IPS-NIHi11 (cell line): ENCODE data around the gene FOXL3.
"Not testable (repeated sequence)": the region's sequence is repeated elsewhere in the genome, so short reads cannot be mapped to it uniquely, and the experiment has no call there.

Source experiments
- DNase-seq: peaks from one replicate; pipeline ENCODE4 v3.0.0; 2012; ENCODE audit warnings: mixed read lengths, low spot score

Gene FOXL3

DNA sequence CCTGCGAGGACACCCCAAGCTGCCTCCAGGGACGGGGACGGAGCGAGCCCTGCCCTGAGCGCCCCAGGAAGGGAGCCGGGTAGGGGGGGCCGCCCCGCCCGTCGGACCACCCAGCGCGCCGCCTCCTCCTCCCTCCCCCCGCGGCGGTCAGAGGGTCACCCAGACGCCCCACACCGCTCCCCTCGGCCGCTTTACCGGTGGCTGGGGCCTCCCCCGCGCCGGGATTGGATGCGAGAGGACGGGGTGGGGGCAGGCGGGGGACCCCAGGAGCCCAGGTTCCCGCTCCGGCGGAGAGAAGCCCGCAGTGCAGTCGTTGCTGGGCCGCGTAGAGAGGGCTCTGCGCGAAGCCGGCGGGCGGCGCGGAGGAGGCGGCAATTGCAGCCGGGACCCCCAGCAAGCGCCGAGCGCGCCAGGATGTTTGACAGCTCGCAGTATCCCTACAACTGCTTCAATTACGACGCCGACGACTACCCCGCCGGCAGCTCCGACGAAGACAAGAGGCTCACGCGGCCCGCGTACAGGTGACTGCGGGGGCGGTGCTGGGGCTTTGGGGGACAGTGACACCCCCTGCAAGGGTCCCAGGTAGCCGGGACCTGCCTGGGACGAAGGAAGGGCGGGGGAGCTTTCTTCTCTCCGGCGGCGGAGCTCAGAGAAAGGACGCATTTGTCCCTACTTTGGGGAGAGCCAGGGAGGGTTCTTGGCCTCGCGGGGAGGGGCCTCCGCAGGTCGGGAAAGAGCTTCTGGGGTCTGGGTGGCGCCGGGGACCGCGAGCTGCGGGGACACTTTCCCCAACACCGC is at the start of gene FOXL3:
Gene FOXL3, plus strand, starts transcription at position 415 of the 798 bp plus-strand sequence. Its CDS starts 0 bp downstream, at position 415.
- DNase-seq = no peak

- no peak for DNase-seq
Measured at GRCh38 chr7:240887-241421, 49.0 kb upstream of the FOXL3 start.

DNA sequence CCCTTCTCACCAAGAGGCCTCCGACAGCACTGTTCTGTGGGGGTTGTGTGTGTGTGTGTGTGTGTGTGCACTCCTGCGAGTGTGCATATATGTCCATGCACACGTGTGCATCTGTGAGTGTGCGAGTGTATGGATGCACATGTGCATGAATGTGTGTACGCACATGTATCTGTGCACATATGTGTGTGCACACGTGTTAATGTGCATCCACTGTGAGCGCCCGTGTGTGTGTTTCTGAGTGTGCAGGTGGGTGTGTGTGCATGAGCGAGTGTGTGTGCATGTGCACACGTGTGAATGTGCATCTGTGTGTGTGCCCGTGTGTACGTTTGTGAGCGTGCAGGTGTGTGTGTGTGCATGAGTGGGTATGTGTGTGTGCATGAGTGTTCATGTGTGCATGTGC is 48.5 kb upstream of the FOXL3 start:
- no peak for DNase-seq

GRCh38 chr7:242826-243579 is 47.0 kb upstream of the FOXL3 start:
- not testable (repeated sequence) for DNase-seq

DNA sequence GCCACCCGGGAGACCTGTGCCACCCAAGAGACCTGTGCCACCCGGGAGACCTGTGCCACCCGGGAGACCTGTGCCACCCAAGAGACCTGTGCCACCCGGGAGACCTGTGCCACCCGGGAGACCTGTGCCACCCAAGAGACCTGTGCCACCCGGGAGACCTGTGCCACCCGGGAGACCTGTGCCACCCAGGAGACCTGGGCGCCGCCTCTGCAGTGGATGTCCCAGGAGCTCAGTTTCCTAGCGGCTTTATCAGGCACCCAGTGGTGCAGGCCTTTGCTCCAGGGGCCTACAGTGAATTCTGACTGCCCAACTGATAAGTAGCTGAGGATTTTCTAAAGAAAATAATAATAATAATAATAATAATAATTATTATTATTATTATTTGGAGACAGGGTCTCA is 46.4 kb upstream of the FOXL3 start:
- DNase-seq = not testable (repeated sequence)

GRCh38 chr7:244974-245373 is 45.0 kb upstream of the FOXL3 start:
- no peak for DNase-seq

DNA sequence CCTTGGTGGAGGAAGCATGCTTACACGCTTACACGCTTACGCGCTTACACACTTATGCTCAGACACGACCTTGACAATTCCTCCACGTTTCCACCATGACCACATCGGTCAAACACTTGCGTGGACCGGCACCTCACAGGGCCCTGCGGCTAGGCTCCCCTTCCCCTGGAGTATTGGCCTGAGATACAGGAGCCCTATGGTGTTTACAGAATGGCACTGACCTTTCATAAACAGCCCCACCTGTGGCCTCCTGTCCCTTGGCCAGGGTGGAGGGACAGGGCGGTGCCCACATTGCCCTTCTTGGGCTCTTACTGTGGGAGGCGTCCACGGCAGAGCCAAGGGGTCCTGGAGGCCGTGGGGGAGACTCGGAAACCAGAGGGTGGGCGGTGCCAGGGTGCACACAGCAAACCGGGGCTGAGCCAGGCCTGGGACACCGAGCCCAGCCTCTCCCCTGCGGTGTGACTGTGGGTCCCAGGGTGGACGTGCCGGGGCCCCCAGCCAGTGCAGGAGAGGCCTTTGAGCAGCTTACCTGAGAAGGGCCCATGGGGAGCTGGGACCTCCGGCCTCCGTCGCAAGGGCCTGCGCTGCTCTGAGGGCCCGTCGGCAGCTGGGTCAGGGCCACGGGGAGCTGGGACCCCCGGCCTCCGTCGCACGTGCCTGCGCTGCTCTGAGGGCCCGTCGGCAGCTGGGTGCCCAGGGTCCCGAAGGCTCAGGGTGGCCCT is 44.2 kb upstream of the FOXL3 start:
- DNase-seq = no peak

GRCh38 chr7:246451-246850 is 43.5 kb upstream of the FOXL3 start:
- no peak for DNase-seq

- DNase-seq = no peak
Measured at GRCh38 chr7:247181-247580, 42.8 kb upstream of the FOXL3 start.

DNA sequence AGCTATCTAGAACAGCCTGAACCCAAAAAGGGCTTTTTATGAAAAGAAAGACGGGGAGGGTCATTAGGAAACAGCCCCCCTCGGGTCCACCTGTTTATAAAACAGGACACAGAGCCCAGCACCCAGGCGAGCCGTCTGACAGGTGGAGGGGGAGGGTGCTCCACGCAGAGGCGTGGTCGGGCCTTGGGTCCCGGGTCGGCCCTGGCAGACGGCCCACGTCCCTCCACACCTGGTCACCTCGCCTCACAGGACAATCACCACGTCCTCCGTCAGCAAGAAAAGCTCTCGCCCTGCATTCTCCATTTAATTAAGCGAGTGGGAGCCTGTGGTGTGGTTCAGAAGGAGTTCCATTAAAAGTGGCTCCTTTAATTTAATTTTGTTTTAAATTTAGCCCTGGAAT is 42.3 kb upstream of the FOXL3 start:
- no peak for DNase-seq

GRCh38 chr7:248732-249435 is 41.1 kb upstream of the FOXL3 start:
- DNase-seq = no peak

DNA sequence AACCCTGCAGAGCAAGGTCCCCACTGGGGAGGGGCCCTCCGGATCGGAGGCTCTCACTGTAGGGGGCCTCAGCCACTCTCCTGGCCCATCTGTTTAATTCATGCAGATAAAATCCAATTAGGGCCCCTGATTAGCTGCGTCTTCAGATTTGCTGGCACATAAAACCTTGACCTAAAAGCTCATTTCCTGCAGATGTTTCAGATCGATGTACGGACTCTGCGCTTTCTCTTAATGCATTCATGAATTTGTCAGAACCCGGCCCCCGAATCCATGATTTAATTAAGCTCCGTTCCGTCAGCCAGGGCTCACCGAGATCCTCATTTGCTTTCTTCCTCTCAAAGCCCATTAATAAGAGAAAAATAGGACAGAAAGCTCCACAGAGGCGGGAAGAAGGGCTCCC is 40.0 kb upstream of the FOXL3 start:
- no peak for DNase-seq

- no peak for DNase-seq
Measured at GRCh38 chr7:250523-250922, 39.4 kb upstream of the FOXL3 start.

DNA sequence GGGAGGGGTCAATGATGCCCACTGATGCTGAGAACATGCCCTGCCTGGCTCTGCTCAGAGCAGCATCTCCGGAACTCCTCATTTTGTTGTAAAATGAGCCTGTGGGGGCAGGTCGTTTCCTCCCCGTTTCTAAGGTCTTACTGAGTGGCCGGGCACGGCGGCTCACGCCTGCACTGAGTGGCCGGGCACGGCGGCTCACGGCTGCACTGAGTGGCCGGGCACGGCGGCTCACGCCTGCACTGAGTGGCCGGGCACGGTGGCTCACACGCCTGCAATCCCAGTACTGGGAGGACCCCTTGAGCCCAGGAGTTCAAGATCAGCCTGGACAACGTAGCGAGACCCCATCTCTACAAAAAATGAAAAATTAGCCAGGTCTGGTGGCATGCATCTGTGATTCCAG is 39.0 kb upstream of the FOXL3 start:
- DNase-seq = no peak

DNA sequence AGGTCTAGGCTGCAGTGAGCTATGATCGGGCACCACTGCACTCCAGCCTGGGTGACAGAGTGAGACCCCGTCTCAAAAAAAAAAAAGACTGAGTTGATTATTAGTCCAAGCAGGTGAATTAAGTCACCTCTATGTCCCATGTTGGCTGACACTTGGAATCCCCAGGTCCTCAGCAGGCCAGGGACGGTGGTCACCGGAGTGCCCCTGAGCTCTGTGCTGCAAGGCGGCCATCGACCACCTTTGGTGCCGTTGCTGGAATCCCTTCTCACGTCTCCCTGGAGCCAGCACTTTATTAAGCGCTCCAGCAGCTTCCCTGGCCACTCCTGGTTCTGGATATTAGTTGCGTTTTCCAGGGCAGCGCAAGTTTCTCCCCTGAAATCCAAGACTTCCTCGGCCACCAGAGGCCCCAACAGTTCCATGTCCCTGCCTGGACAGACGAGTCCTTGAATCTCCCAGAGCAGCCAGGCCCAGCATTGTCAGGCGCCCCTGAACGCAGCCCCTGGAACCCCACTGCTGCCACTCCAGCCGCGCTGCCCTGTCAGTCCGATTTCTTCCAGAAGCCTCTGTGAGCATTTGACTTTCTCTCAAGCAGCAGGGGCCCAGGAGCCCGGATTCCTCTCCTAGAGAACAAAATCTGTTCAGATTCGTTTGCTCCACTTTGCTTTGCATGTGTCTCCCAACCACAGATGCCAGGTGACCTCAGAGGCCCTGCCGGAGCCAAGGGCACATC is 38.4 kb upstream of the FOXL3 start:
- DNase-seq = no peak

DNA sequence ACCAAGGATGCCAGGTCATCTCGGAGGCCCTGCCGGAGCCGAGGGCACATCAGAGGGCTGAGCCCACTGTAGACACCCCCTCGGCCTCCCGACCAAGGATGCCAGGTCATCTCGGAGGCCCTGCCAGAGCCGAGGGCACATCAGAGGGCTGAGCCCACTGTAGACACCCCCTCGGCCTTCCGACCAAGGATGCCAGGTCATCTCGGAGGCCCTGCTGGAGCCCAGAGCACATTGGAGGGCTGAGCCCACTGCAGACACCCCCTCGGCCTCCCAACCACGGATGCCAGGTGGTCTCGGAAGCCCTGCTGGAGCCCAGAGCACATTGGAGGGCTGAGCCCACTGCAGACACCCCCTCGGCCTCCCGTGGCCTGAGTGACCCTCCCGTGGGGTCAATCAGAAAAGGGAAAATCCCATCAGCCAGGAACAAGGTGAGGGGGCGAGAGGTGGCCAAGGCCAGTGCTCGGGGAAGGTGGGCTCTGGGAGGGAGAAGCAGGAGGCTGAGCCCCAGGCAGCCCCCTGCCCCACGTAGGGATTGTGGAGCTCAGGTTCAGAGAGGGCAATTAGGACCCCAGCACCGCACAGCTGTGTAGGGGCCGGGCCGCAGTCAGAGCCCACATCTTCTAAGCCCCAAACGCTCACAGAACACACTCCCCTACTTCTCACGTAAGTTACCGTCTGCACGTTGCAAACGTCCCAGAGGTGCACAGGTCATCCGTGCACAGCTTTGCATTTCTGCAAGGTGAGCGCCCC is 37.6 kb upstream of the FOXL3 start:
- no peak for DNase-seq

DNA sequence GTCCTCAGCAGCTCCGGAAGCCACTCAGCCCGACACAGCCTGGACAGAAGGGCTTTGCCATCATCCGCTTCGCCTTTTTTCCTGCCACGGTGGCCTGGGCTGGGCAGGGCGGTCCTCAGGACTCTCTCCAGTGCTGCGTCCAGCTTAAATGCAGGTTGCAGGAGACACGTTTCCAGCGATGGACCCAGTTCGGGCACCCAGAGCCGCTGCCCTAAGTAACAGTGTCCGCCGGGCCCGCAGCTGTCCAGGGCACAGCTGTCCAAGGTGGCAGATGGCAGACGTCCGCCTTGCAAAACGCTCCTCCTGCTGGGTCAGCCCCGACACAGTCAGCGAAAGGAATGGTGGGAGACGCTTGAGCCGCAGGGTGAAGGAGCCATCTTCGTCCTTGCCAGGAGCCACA is 37.0 kb upstream of the FOXL3 start:
- no peak for DNase-seq

DNA sequence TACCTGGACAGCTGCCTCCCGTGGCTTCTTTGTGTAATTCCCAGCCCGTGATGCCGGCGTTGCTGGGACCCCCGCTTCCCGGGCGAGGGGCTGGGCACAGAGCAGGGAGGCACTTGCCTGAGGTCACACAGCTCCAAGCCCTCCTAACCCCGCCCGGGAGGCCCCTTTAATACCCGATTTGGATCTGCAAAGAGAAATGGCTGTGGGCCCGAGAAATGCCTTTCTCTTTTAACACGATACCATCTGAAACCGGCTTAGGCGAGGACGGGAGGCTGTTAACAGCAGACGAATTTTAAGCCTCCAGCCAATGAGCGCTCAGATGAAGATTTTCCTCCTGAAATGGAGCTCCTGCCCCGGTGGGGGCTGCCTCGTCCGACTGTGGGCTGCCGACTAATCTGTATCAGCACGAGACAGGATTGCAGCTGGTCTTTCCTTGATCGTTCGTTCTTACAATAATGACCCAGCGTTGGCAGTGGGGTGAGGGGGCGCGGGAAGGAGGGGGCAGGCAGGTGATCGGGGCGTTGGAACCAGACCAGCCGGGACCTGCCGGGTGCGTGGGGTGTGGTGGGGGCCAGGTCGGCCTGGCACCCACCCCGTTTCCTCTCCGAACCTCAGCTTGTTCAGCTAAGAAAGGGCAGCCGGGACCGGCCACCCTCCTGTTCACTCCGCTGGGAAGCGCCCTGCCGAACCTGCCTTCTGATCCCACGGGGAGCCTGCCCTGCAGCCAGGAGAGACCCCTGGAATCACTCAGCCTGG is 36.2 kb upstream of the FOXL3 start:
- DNase-seq = no peak

DNA sequence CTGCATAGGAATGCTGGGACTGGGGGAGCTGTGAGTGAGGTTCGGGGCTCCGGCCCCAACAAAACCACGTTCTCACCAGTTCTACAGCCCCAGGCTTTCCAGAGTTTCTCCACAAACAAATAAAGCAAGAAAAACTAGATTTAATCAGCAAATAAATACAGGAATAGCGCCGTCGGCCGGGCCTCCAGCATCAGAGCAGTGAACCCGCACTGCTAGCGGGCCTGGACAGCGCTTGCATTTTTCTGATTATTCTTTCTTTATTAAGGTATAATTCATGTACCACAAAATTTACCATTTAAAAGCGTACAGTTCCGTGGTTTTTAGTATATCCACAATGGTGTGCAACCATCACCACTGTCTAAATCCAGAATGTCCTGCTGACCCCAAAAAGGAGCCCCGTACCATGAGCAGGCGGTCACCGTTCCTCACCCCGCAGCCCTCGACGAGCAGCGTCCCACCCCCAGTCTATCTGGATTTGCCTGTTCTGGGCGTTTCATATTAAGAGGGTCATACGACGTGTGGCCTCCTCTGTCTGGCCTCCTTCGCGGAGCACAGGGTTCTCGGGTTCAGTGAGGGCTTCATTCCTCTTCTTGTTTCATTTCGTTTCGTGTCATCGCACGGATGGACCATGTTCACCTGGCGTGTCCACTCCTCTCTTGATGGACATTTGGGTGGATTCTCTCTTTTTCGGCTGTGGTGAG is 35.5 kb upstream of the FOXL3 start:
- DNase-seq = no peak
